ENCODE measurements around the gene LRRC8E. TPM values are rescaled to one million over a fixed set of nuclear protein-coding genes. Genes with fewer than 3 reads are reported as not detected.

Gene LRRC8E
- total RNA-seq, 1 donor from 2014 or later: 6.6 TPM

DNA sequence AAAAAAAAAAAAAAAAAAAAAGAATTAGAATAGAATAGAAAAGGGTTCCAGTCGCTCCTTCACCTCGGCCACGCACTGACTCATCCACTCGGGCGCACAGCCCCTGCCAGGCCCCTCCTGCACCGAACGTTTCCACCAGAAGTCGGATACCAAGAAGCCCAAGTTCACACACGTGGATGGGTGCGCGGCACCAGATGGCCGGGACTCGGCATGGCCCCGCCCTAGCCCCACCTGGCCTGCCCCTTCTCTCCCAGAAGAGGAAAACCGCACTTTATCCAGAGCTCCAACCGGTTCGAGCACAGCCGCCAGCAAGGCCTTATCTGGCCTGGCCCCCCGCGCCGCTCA is 20.0 kb upstream of the LRRC8E start:
- intact Hi-C loops (cut with DNase I): no loop called here
- H3K4me1 ChIP-seq: peaks cover 42% of the 10 kb centered on the region
- DNase-seq: no peak
- H3K9me3 ChIP-seq: no peaks in the 10 kb centered on the region
- H3K36me3 ChIP-seq: no peaks in the 10 kb centered on the region
- ATAC-seq: no peak
- TF ChIP-seq, protein P1, sequence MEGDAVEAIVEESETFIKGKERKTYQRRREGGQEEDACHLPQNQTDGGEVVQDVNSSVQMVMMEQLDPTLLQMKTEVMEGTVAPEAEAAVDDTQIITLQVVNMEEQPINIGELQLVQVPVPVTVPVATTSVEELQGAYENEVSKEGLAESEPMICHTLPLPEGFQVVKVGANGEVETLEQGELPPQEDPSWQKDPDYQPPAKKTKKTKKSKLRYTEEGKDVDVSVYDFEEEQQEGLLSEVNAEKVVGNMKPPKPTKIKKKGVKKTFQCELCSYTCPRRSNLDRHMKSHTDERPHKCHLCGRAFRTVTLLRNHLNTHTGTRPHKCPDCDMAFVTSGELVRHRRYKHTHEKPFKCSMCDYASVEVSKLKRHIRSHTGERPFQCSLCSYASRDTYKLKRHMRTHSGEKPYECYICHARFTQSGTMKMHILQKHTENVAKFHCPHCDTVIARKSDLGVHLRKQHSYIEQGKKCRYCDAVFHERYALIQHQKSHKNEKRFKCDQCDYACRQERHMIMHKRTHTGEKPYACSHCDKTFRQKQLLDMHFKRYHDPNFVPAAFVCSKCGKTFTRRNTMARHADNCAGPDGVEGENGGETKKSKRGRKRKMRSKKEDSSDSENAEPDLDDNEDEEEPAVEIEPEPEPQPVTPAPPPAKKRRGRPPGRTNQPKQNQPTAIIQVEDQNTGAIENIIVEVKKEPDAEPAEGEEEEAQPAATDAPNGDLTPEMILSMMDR (IDR thresholded peaks at IDR 0.05): no peak
- H3K27ac ChIP-seq: no peak overlapping the region
- peaks cover 24% of the 10 kb centered on the region for H3K27me3 ChIP-seq (ENCODE audit: low read depth)
- H3K4me3 ChIP-seq: peak overlapping the region; percentile 55

DNA sequence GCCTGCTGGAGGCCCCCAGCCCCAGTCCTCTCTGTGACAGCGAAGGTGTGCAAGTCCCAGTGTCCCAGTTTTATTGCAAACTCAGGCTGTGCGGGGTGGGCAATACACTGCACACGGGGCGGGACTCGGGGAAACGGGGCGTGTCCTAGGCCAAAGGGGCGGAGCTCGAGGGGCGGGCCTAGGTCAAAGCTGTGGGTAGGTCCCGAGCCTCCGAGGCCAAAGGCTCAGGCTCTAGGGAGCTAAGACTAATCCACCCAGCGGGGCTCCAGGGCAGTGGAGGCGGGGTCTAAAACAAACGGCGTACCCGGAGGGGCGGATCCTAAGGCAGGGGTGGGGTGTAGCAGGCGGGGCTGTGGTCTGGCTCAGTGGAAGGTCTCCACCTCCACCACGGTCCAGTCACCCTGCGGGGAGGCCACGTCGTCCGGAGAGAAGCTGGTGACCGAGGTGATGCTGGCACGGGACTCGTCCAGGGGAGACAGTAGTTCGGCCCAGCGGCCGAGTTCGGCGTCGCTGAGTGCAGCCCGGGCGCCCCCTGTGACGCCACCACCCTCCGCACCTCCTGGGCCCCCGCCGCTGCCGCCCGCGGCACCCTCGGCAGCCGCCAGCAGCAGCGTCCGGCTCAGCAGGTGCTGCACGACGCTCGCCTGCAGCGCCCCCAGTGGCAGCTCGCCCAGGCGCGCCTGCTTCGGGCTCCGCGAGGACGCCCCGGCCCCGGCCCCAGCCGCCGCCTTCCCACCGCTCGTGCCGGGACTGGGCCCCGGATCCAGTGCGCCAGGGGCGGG is 19.4 kb upstream of the LRRC8E start:
- Histone ChIP-seq H3K4me3 (peak overlapping the region; percentile 55), H3K36me3 (no peaks in the 10 kb centered on the region), H3K4me1 (peaks cover 45% of the 10 kb centered on the region), H3K9me3 (no peaks in the 10 kb centered on the region), H3K27me3 (ENCODE audit: low read depth) (peaks cover 24% of the 10 kb centered on the region), H3K27ac (peak overlapping the region; percentile 42)
- peak; percentile 79 to 81 for ATAC-seq
- TF ChIP-seq, protein P1 (IDR thresholded peaks at IDR 0.05): peak; percentile 88
- intact Hi-C loops (cut with DNase I): no loop called here
- DNase-seq: peak; percentile 83

DNA sequence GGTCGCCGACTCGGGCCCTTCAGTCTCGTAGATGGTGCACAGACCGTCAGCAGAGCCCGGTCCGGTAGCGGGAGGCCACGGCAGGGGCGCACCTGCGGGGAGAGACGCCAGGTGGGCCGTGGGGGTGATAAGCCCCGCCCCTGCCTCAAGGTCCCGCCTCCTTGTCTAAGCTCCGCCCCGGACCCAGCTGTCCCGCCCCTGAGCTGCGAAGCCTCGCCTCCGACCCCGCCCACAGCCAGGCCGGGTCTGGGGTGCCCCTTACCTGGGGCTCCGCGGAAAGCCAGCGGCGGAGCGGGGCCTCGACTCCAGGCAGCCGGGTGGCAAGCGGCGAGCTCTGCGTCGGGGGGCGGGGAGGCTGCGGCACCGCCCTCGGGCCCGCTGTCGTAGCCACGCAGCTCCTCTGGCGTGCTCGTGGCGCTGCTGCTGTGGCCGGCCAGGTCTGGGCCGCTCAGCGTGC is 18.8 kb upstream of the LRRC8E start:
- H3K36me3 ChIP-seq: no peaks in the 10 kb centered on the region
- TF ChIP-seq, protein P1 (IDR thresholded peaks at IDR 0.05): no peak
- H3K4me1 ChIP-seq: peaks cover 45% of the 10 kb centered on the region
- intact Hi-C loops (cut with DNase I): no loop called here
- peaks cover 28% of the 10 kb centered on the region for H3K27me3 ChIP-seq (ENCODE audit: low read depth)
- peak overlapping the region; percentile 42 for H3K27ac ChIP-seq
- H3K4me3 ChIP-seq: peak overlapping the region; percentile 55
- DNase-seq: peak; percentile 74
- H3K9me3 ChIP-seq: no peaks in the 10 kb centered on the region
- peak; percentile 69 for ATAC-seq

DNA sequence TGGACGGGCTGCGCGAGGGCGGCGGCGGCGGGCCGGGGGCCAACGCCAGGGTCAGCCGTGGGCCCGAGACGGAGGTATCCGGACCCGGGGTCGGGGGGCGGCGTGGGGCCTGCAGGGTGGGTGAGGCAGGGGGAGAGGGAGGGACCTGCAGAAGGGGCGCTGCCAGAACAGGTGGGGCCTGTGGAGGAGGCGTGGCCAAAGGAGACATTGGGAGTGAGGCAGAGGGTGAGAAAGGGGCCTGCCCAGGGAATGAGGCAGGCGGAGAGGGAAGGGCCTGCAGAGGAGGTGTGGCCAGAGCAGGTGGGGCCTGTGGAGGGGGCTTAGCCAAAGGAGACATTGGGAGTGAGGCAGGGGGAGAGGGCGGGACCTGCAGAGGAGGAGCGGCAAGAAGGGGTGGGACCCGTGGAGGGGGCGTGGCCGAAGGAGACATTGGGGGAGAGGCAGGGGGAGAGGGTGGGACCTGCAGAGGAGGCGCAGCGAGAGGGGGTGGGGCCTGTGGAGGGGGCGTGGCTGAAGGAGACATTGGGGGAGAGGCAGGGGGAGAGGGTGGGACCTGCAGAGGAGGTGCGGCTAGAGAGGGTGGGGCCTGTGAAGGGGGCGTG is 18.3 kb upstream of the LRRC8E start:
- Histone ChIP-seq H3K27me3 (ENCODE audit: low read depth) (peaks cover 31% of the 10 kb centered on the region), H3K27ac (no peak overlapping the region), H3K36me3 (no peaks in the 10 kb centered on the region), H3K4me3 (peak overlapping the region; percentile 55), H3K4me1 (peaks cover 45% of the 10 kb centered on the region), H3K9me3 (no peaks in the 10 kb centered on the region)
- TF ChIP-seq, protein P1 (IDR thresholded peaks at IDR 0.05): no peak
- DNase-seq (peak; percentile 70), ATAC-seq (peak in 1 of 2 donors; percentile 1)
- intact Hi-C loops (cut with DNase I): no loop called here

DNA sequence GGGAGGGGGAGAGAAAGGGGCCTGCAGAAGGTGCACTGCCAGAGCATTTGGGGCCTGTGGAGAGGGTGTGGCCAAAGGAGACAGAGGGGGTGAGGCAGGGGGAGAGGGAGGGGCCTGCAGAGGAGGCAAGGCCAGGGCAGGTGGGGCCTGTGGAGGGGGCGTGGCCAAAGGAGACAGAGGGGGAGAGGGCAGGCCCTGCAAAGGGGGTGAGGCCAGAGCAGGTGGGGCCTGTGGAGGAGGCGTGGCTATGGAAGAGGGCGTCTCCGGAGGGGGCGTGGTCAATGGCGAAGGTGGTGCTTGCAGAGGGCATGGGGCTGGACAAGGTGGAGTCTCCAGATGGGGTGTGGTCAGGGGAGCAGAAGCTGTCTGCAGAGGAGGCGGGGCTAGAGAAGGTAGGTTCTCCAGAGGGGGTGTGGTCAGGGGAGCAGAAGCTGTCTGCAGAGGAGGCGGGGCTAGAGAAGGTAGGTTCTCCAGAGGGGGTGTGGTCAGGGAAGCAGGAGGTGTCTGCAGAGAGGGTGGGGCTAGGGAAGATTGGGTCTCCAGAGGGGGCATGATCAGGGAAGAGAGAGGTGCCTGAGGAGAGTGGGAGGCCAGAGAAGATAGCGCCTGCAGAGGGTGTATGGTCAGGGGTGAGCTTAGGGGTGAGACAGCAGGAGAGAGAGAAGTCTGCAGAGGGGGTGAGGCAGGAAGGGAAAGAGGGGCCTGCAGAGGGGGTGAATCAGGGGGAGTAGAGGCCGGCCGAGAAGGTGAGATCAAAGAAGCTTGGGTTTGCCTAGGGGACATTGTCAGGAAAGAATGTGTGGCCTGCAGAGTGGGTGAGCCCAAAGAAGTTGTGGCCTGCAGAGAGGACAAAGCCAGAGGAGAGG is 17.5 kb upstream of the LRRC8E start:
- H3K36me3 ChIP-seq: no peaks in the 10 kb centered on the region

More for the DNA sequence above, 17.5 kb upstream of the LRRC8E start:
- Histone ChIP-seq H3K27me3 (ENCODE audit: low read depth) (peaks cover 31% of the 10 kb centered on the region), H3K9me3 (no peaks in the 10 kb centered on the region), H3K4me1 (peaks cover 45% of the 10 kb centered on the region), H3K4me3 (no peak overlapping the region), H3K27ac (no peak overlapping the region)
- no peak for ATAC-seq
- TF ChIP-seq, protein P1 (IDR thresholded peaks at IDR 0.05): no peak
- intact Hi-C loops (cut with DNase I): no loop called here
- no peak for DNase-seq
